Urinary bladder (tissue), 4 donors: Measurements from ENCODE around the gene UNC5B. TPM values are rescaled to one million over a fixed set of nuclear protein-coding genes. Genes with fewer than 3 reads are reported as not detected.

Source experiments
- DNase-seq: peaks from one replicate; pipeline ENCODE4 v3.0.0-alpha.2; 2015; ENCODE audit errors: extremely low spot score
- H3K27ac ChIP-seq: one replicate; pipeline ENCODE4 v1.5.1; 2013; ENCODE audit warnings: low read depth, mild to moderate bottlenecking, moderate library complexity
- H3K36me3 ChIP-seq: one replicate; pipeline ENCODE4 v1.6.1; 2013; ENCODE audit warnings: mild to moderate bottlenecking, moderate library complexity; ENCODE audit not compliant: insufficient read depth
- H3K4me1 ChIP-seq: one replicate; pipeline ENCODE4 v1.6.1; 2013; ENCODE audit warnings: mild to moderate bottlenecking, moderate library complexity; ENCODE audit not compliant: insufficient read depth
- H3K4me3 ChIP-seq: one replicate; pipeline ENCODE4 v1.5.1; 2013; ENCODE audit warnings: low read depth, low read length
- WGBS: extraction: QIAGEN DNeasy Blood & Tissue Kit; methylation state at CpG from one replicate; pipeline ENCODE4 v1.1.7; 2013; 5-methylcytosine and 5-hydroxymethylcytosine counted together
- polyA plus RNA-seq: library from polyadenylated mRNA; stranded (reverse); fragments of 200-250 nt; gene quantifications from one replicate; pipeline ENCODE4 v1.2.3, GENCODE V29; 2013
- total RNA-seq: library from RNA; depleted of rRNA; stranded (reverse); fragments of >200 nt; gene quantifications from one replicate; pipeline ENCODE4 v1.2.3, GENCODE V29; 2014
- donor health status: healthy with polysubstance abuse.
- donor health status: healthy.

UNC5B gene
- total and polyA plus RNA-seq, 2 donors = 10.1 to 12.8 TPM

DNA sequence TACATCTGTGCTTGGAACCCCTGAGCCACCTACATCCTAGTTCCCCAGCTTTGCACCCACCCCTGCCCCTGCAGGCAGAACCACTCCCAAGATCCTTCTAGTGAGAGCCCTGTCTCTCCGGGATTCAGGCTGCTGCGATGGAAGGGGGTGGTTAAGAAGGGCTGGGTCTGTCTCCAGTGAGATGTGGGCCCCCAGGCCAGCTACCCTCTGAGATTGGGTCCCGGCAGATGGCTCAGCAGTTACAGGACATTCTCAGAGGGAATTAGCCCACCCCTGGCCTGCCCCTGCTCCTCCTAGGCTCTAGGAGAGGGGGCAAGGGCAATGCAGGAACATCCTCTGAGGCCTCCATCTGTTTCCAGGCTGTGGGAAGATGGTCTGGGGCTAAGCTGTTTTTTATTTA, 134.4 kb downstream of the UNC5B start:
- 52% methylated on average over 3 of the region's 3 CpGs for WGBS
- no peak for DNase-seq
- H3K27ac ChIP-seq = no peak overlapping the region
- no peaks in the 10 kb centered on the region for H3K4me1 ChIP-seq
- H3K4me3 ChIP-seq = no peak overlapping the region
- no peaks in the 10 kb centered on the region for H3K36me3 ChIP-seq

DNA sequence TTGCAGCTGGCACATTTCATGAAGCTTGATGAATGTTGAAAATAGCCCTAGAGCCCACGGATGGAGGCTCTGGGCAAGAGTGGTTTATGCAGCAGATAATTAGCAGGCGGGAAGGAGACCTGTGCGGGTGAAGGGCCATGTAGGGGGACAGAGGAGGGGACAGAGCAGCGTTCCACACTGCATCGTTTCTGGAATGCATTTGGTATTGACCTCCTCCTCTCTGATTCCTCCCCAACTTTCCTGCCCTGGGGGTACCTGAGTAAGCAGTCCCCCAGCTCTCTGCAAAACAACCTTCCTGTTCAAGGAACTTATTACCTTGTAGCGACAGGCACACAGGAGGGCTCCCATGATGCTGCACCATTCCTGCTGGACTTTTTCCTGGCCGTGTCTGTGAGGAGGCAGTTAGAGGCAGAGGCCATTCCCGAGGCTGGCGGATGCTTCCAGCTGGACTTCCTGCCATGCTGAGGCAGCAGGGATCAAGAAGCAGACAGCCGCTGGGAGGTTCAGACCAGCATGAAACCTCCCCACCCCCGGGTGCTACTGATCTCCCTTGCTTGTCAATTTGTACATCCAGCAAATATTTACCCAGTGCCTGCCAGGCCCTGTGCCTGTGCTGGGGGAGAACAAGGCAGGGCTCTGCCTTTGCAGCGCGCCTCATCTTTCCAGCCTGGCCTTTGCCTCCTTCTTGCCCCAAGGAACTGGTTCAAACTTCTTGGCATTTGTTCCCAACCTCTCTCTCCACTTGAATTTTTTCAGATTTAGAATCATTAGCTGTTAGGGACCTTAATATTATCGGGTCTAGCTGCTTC, 135.4 kb downstream of the UNC5B start:
- no peak overlapping the region for H3K4me3 ChIP-seq
- H3K4me1 ChIP-seq = no peaks in the 10 kb centered on the region
- DNase-seq = no peak
- WGBS = 82% methylated on average over 14 of the region's 14 CpGs
- no peak overlapping the region for H3K27ac ChIP-seq
- no peaks in the 10 kb centered on the region for H3K36me3 ChIP-seq

DNA sequence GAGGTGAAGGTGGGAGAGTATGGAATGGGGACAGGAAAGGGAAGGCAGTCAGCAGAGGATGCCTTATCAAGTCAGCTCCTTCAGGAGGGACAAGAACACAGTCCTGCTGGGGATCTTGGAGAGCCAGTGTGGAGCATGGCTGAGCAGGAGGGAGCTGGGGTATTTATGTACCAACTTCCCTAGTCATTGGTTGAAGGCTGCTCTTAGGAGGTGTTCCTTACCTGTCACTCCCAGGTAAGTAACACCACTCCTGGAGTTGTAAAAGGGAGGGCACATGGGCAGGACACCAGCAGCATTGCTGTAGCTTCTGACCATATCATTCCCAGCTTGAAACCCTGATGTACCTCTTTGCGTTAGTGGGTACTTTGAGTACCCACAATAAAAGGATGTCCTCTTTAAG, 136.5 kb downstream of the UNC5B start:
- no peaks in the 10 kb centered on the region for H3K4me1 ChIP-seq
- DNase-seq = no peak
- H3K4me3 ChIP-seq = no peak overlapping the region
- WGBS = 96% methylated on average over 1 of the region's 1 CpG
- no peak overlapping the region for H3K27ac ChIP-seq
- no peaks in the 10 kb centered on the region for H3K36me3 ChIP-seq

DNA sequence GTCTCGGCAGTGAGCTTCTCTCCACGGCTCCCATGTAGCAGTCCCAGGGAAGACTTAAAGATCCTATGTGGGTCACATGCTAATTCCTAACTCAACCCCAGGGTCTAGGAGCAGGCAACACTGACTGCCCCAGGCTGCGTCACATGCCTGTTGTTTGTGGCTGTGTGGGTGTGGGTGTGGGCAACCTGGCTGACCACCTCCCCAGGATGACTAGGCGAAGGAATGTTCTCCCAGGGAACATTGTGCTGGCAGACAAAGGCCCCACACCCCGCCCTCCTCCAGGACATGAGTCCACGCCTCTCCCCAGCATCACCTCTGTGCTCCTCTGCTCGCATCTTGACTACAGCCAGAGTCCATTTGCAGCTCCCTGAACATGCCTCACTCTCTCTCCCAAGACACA, 137.0 kb downstream of the UNC5B start:
- Histone ChIP-seq H3K4me3 (no peak overlapping the region), H3K4me1 (no peaks in the 10 kb centered on the region), H3K36me3 (no peaks in the 10 kb centered on the region), H3K27ac (no peak overlapping the region)
- no peak for DNase-seq
- WGBS = 95% methylated on average over 7 of the region's 7 CpGs

DNA sequence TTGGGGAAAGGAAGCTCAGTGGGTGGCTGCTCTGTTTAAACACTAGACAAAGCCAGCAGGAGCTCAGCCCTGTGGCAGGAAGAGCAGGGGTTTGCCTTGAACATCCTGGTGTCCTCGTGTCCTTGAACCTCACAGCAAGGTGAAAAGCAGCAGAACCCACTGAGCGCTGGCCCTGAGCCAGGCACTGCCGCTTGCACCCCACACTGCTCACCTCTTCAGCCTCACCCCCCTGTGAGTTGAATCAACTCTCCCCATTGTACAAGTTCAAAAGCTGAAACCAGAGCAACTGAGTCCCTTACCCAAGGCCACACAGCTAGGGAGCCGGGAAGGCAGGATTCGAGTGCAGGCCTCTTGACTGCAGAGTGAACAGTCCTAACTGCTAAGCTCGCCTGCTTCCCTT, 138.7 kb downstream of the UNC5B start:
- no peaks in the 10 kb centered on the region for H3K4me1 ChIP-seq
- 93% methylated on average over 6 of the region's 6 CpGs for WGBS
- H3K4me3 ChIP-seq = no peak overlapping the region
- no peak overlapping the region for H3K27ac ChIP-seq
- no peak for DNase-seq
- no peaks in the 10 kb centered on the region for H3K36me3 ChIP-seq

DNA sequence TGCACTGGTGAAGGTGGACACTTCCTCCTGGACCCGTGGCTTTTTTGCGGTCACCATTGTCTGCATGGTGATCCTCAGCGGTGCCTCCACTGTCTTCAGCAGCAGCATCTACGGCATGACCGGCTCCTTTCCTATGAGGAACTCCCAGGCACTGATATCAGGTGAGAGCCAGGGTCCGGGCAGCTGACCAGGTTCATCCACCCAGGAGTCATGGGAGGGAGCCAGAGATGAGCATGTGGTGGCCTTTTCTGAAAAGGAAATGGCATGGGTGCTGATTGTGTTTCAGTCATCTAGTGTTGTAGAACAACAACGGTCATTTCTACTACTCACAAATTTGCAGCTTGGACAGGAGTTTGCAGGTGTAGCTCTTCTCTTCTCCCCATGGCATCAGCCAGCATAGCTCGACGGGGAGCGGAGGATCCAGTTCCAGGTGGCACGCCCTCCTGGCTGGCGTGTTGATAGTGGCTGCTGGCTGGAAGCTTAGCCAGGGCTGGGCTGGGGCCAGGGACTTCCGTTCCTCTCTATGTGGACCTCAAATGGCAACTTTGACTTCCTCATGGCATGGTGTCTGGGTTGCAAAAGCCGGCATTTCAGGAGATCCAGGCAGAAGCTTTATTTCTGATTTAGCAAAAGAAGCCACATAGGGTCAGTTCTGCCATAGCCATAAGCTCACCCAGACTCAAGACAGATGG, 139.4 kb downstream of the UNC5B start:
- no peaks in the 10 kb centered on the region for H3K4me1 ChIP-seq
- no peak overlapping the region for H3K4me3 ChIP-seq
- no peaks in the 10 kb centered on the region for H3K36me3 ChIP-seq
- no peak overlapping the region for H3K27ac ChIP-seq
- 86% methylated on average over 14 of the region's 14 CpGs for WGBS
- DNase-seq = no peak

Other genes starting within 250 kb of the UNC5B start
- 4.8 TPM for gene SLC29A3, start 106.7 kb downstream of the UNC5B start, total RNA-seq
- gene SLC29A3, start 106.7 kb downstream of the UNC5B start, polyA plus RNA-seq = 8.3 TPM
- 9.9 TPM for gene CDH23, start 184.3 kb downstream of the UNC5B start, total RNA-seq
- 3.6 TPM for gene CDH23, start 184.3 kb downstream of the UNC5B start, polyA plus RNA-seq